OCI-LY3 (cell line): Measurements from ENCODE around the gene SMG1.

ENCODE experiments used
- H2AFZ ChIP-seq: fragments of 200-600, 300-600 bp; shearing (Covaris generic); 2 replicates; pipeline ENCODE4 v1.6.0; 2014; ENCODE audit warnings: antibody characterized with exemption, low read depth, low read length
- H3K27ac ChIP-seq: fragments of 200-600, 300-600 bp; sonication (generic); 2 replicates; pipeline ENCODE4 v1.5.1; 2014; ENCODE audit warnings: mild to moderate bottlenecking, low read length, moderate library complexity, mixed read lengths
- H3K27me3 ChIP-seq: fragments of 200-600, 300-600 bp; sonication (generic); 2 replicates; pipeline ENCODE4 v1.6.1; 2014; ENCODE audit warnings: low read depth, low read length, mixed read lengths
- H3K36me3 ChIP-seq: fragments of 200-600, 300-600 bp; sonication (generic); replicated peaks from 2 replicates; pipeline ENCODE3; 2014; ENCODE audit warnings: low read depth, low read length, mixed read lengths
- H3K4me1 ChIP-seq: fragments of 300-600, 200-600 bp; sonication (generic); 2 replicates; pipeline ENCODE4 v1.6.1; 2014; ENCODE audit warnings: low read length, mixed read lengths
- H3K4me2 ChIP-seq: fragments of 200-600, 300-600 bp; sonication (generic); 2 replicates; pipeline ENCODE4 v1.6.1; 2014; ENCODE audit warnings: low read length, mixed read lengths
- H3K4me3 ChIP-seq: fragments of 300-600, 200-600 bp; sonication (generic); 2 replicates; pipeline ENCODE4 v1.5.1; 2014; ENCODE audit warnings: antibody characterized with exemption, mild to moderate bottlenecking, low read length, moderate library complexity
- H3K79me2 ChIP-seq: fragments of 300-600, 200-600 bp; shearing (Covaris generic); 2 replicates; pipeline ENCODE4 v1.6.1; 2014; ENCODE audit warnings: mild to moderate bottlenecking, low read length, mixed read lengths
- H3K9ac ChIP-seq: fragments of 300-600, 200-600 bp; shearing (Covaris generic); 2 replicates; pipeline ENCODE4 v1.6.0; 2014; ENCODE audit warnings: mild to moderate bottlenecking, low read length, moderate library complexity
- H3K9me3 ChIP-seq: fragments of 200-600, 300-600 bp; shearing (Covaris generic); 2 replicates; pipeline ENCODE4 v1.6.1; 2014; ENCODE audit warnings: low read length, mixed read lengths; ENCODE audit not compliant: insufficient read depth
- H4K20me1 ChIP-seq: fragments of 200-600, 300-600 bp; sonication (generic); 2 replicates; pipeline ENCODE4 v1.6.1; 2016; ENCODE audit warnings: low read length, mixed read lengths; ENCODE audit not compliant: insufficient read depth
- EZH2phosphoT487 ChIP-seq: fragments of 200-600 bp; shearing (Covaris generic); IDR thresholded peaks from 2 replicates; pipeline ENCODE4 v1.6.1; 2018; ENCODE audit warnings: antibody characterized with exemption, mixed run types, low read depth
- TF ChIP-seq, protein P1 (sequence below): fragments of 200-600, 300-600 bp; sonication (generic); IDR thresholded peaks from 2 replicates; pipeline ENCODE4 v1.5.1; 2014; ENCODE audit warnings: antibody characterized with exemption, low read length, low read depth

SMG1 gene

GRCh38 chr16:18799500-18799899 lies 126.7 kb downstream of the SMG1 start:
- H3K27ac ChIP-seq, result no peak overlapping the region
- peaks cover 46% of the 10 kb centered on the region for H3K36me3 ChIP-seq
- no peaks in the 10 kb centered on the region for H3K9me3 ChIP-seq
- H3K4me2 ChIP-seq, result peak overlapping the region; percentile 99
- TF ChIP-seq EZH2phosphoT487, result no peak
- TF ChIP-seq, protein P1, sequence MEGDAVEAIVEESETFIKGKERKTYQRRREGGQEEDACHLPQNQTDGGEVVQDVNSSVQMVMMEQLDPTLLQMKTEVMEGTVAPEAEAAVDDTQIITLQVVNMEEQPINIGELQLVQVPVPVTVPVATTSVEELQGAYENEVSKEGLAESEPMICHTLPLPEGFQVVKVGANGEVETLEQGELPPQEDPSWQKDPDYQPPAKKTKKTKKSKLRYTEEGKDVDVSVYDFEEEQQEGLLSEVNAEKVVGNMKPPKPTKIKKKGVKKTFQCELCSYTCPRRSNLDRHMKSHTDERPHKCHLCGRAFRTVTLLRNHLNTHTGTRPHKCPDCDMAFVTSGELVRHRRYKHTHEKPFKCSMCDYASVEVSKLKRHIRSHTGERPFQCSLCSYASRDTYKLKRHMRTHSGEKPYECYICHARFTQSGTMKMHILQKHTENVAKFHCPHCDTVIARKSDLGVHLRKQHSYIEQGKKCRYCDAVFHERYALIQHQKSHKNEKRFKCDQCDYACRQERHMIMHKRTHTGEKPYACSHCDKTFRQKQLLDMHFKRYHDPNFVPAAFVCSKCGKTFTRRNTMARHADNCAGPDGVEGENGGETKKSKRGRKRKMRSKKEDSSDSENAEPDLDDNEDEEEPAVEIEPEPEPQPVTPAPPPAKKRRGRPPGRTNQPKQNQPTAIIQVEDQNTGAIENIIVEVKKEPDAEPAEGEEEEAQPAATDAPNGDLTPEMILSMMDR, result no peak
- peak overlapping the region; percentile 98 for H3K9ac ChIP-seq
- H3K27me3 ChIP-seq, result no peaks in the 10 kb centered on the region
- H3K4me3 ChIP-seq, result peak overlapping the region; percentile 99
- no peak overlapping the region for H2AFZ ChIP-seq
- H4K20me1 ChIP-seq, result peaks cover 38% of the 10 kb centered on the region
- H3K79me2 ChIP-seq, result peaks cover 65% of the 10 kb centered on the region
- H3K4me1 ChIP-seq, result peaks cover 19% of the 10 kb centered on the region

DNA sequence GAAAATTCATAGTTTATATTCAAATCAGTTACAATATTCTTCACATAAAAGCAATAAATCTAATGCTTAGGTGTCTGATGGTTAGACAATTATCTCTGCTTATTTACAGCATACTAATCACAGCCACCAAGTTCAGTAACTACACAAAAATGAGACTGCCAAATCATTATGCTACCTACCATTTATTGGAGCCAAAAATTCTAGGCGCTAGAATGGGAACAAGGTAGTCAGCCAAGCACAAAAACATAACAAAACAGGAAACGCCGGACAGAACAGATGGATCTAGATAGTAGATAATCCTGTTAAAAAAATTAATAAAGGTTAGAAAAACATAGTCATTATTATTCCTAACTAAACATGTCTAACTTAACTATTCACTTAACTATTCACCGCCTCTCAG lies 128.5 kb downstream of the SMG1 start:
- no peaks in the 10 kb centered on the region for H3K9me3 ChIP-seq
- H3K36me3 ChIP-seq, result peaks cover 54% of the 10 kb centered on the region

GRCh38 chr16:18796377-18796776 lies 129.8 kb downstream of the SMG1 start:
- Histone ChIP-seq H3K36me3 (peaks cover 60% of the 10 kb centered on the region), H3K4me3 (no peak overlapping the region), H3K4me2 (no peak overlapping the region), H3K79me2 (peaks cover 65% of the 10 kb centered on the region), H3K4me1 (peaks cover 11% of the 10 kb centered on the region), H3K27ac (no peak overlapping the region), H3K9ac (no peak overlapping the region), H2AFZ (no peak overlapping the region), H4K20me1 (peaks cover 38% of the 10 kb centered on the region), H3K27me3 (no peaks in the 10 kb centered on the region), H3K9me3 (no peaks in the 10 kb centered on the region)
- TF ChIP-seq, protein P1, result no peak
- TF ChIP-seq EZH2phosphoT487, result no peak

More for the DNA sequence above, 128.5 kb downstream of the SMG1 start:
- Histone ChIP-seq H2AFZ (no peak overlapping the region), H3K27ac (no peak overlapping the region), H4K20me1 (peaks cover 38% of the 10 kb centered on the region), H3K4me1 (peaks cover 11% of the 10 kb centered on the region), H3K4me3 (no peak overlapping the region), H3K27me3 (no peaks in the 10 kb centered on the region), H3K9ac (no peak overlapping the region), H3K79me2 (peaks cover 67% of the 10 kb centered on the region), H3K4me2 (no peak overlapping the region)
- no peak for TF ChIP-seq EZH2phosphoT487
- TF ChIP-seq, protein P1, result no peak

DNA sequence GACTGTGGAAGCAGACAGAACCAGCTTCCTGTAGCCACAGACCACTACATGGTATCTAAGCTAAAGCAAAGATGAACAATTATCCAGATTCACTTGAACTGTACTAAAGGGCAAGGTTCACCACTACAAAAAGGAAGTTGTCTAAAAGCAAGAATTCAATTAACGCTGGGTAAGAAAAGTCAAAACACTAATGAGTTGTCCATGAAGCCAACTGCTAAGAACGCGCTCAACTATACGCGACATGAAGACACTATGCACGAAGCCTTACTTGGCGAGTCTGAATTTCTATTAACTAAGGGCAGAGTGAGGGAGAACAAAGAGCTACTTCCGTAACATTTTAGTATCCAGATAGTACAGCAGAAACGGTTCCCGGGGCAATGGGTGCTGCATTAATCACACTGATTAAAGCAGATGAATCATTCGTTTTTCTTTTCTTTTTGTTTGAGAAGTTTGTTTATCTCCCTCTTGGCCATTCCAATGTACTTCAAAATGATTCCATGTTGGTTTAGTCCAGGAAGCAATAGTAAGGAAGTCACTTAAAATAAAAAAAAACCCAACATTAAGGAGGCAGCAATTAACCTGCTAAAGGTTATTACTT lies 133.3 kb downstream of the SMG1 start:
- Histone ChIP-seq H3K4me1 (peaks cover 10% of the 10 kb centered on the region), H3K4me2 (no peak overlapping the region), H3K79me2 (peaks cover 59% of the 10 kb centered on the region), H2AFZ (no peak overlapping the region), H3K36me3 (peaks cover 62% of the 10 kb centered on the region), H3K27ac (no peak overlapping the region), H3K9ac (no peak overlapping the region), H3K9me3 (no peaks in the 10 kb centered on the region), H4K20me1 (peaks cover 27% of the 10 kb centered on the region), H3K4me3 (no peak overlapping the region), H3K27me3 (no peaks in the 10 kb centered on the region)
- TF ChIP-seq, protein P1, result no peak
- TF ChIP-seq EZH2phosphoT487, result no peak
